Left forelimb (tissue), 1 donor: ENCODE results near the gene HCN3.
"Not testable (repeated sequence)": the region's sequence is repeated elsewhere in the genome, so short reads cannot be mapped to it uniquely, and the experiment has no call there.

Source experiments
- DNase-seq: peaks from one replicate; pipeline ENCODE4 v3.0.0-alpha.2; 2018; ENCODE audit warnings: low spot score

HCN3 gene

GRCh38 chr1:155313261-155313660 is 36.0 kb downstream of the HCN3 start:
- no peak for DNase-seq

GRCh38 chr1:155316922-155317321 is 39.7 kb downstream of the HCN3 start:
- DNase-seq = no peak

- no peak for DNase-seq
These were observed 40.8 kb downstream of the HCN3 start for GRCh38 chr1:155318082-155318481.

GRCh38 chr1:155319536-155319935 is 42.3 kb downstream of the HCN3 start:
- DNase-seq = peak; percentile 54

GRCh38 chr1:155320252-155320651 is 43.0 kb downstream of the HCN3 start:
- DNase-seq = no peak

- DNase-seq = peak; percentile 83
These were observed 43.7 kb downstream of the HCN3 start, which contains the start of gene RUSC1 for GRCh38 chr1:155320661-155321617. Gene RUSC1, plus strand, starts transcription at chr1:155320894. Its CDS starts 880 bp downstream, at chr1:155321774.

- peak; percentile 62 for DNase-seq
These were observed 44.6 kb downstream of the HCN3 start for GRCh38 chr1:155321639-155322503.

GRCh38 chr1:155322571-155322952 is 45.3 kb downstream of the HCN3 start:
- no peak for DNase-seq

- DNase-seq = peak; percentile 94
These were observed 45.9 kb downstream of the HCN3 start for GRCh38 chr1:155322953-155323728.

GRCh38 chr1:155323729-155324036 is 46.4 kb downstream of the HCN3 start:
- no peak for DNase-seq

GRCh38 chr1:155324037-155324716 is 46.9 kb downstream of the HCN3 start:
- DNase-seq = peak; percentile 94

GRCh38 chr1:155324717-155325602 is 47.7 kb downstream of the HCN3 start:
- DNase-seq = peak; percentile 76

- DNase-seq = no peak
These were observed 48.3 kb downstream of the HCN3 start for GRCh38 chr1:155325603-155325893.

GRCh38 chr1:155326020-155326526 is 48.8 kb downstream of the HCN3 start:
- DNase-seq = peak; percentile 40

GRCh38 chr1:155326631-155327037 is 49.4 kb downstream of the HCN3 start:
- DNase-seq = peak; percentile 57

- DNase-seq = no peak
These were observed 50.7 kb downstream of the HCN3 start for GRCh38 chr1:155327981-155328380.

GRCh38 chr1:155328856-155329255 is 51.6 kb downstream of the HCN3 start:
- DNase-seq = not testable (repeated sequence)

GRCh38 chr1:155329980-155330598 is 52.8 kb downstream of the HCN3 start:
- DNase-seq = no peak

GRCh38 chr1:155334962-155335361 is 57.7 kb downstream of the HCN3 start:
- DNase-seq = no peak
